ENCODE measurements around the gene SCD5.

The SCD5 gene

DNA sequence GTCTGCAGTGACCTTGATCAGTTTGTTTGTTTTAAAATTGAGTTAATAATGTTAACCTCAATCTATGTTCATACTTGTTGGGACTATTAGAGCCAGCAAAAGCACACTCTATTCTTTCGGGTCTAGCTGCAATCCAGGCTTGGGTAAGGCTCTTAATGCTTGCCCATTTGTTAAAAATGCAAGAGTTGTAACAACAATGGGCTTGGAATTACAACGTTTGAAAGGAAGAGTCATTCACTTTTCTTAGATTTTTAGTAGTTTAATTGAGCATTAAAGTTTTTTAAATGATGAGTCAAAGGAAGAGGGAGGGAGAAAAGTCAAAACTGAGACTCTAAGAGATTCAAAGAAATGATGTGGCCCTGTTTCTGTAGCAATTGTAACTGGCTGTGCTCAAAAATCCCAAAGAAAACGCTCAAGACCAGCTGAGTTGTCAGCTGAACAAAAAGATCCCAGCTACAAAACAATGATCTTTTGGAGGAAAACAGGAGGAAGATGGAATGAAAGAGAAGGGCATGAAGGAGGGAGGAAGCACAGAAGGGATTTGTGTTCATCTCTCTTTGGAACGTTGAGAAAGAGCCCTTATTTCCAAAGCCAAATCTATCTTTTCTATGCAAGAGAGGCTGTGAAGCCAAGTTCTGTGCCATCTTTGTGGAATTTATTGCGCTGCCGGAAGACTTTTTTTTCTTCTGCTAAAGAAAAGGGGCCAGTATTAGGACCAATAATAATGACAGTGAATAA, 5.5 kb downstream of the SCD5 start:
- TF ChIP-seq ZFX (IDR thresholded peaks at IDR 0.05) = no peak
- TF ChIP-seq, protein P1, sequence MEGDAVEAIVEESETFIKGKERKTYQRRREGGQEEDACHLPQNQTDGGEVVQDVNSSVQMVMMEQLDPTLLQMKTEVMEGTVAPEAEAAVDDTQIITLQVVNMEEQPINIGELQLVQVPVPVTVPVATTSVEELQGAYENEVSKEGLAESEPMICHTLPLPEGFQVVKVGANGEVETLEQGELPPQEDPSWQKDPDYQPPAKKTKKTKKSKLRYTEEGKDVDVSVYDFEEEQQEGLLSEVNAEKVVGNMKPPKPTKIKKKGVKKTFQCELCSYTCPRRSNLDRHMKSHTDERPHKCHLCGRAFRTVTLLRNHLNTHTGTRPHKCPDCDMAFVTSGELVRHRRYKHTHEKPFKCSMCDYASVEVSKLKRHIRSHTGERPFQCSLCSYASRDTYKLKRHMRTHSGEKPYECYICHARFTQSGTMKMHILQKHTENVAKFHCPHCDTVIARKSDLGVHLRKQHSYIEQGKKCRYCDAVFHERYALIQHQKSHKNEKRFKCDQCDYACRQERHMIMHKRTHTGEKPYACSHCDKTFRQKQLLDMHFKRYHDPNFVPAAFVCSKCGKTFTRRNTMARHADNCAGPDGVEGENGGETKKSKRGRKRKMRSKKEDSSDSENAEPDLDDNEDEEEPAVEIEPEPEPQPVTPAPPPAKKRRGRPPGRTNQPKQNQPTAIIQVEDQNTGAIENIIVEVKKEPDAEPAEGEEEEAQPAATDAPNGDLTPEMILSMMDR (conservative IDR thresholded peaks at IDR 0.05) = no peak
- H3K27ac ChIP-seq = no peak overlapping the region

DNA sequence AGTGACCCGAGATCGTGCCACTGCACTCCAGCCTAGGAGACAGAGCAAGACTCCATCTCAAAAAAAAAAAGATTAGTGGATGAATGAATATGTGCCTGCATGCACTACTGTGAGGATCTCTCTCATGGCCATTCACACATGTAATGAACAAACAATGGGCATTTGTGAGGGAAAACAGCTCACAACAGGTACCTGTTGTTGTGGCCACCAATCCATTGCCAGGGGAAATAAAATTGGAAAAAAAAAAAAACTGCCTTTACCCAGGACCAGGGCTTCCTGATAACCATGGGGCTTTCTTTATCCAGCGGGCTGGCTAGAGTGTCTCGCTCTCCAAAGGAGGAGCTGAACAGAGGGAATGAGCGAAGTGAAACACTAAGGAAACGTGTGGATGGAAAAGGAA, 7.4 kb downstream of the SCD5 start:
- TF ChIP-seq, protein P1 (conservative IDR thresholded peaks at IDR 0.05) = no peak
- no peak for TF ChIP-seq ZFX (IDR thresholded peaks at IDR 0.05)
- H3K27ac ChIP-seq = no peak overlapping the region

DNA sequence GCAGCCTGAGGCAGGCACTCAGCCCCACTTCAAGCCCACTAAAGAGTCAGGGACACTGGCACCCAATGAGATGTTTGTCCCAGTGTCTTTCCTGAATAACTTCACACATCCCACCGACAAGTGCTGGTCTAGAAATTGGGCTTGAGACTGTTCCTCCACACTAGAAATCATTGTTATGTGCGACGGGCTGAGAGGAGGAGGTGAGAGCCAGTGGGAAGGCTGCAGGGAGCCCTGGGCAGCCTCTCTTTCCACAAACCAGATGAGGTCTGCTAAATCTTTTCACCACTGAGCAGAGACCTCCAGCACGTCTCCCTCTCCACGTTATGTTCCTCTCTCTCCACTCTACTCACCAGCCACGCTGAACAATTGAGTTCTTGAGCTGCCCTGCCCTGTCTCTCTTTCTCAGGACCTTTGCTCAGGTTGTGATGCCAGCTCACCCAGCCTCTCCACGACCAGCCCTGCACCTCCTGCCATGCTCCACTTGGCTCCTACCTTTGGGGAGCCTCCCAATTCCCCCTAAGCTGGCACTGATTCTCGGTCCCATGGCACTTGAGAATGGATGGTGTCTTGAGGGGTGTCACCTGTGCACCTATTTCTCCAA, 8.4 kb downstream of the SCD5 start:
- TF ChIP-seq ZFX (IDR thresholded peaks at IDR 0.05) = no peak
- TF ChIP-seq, protein P1 (conservative IDR thresholded peaks at IDR 0.05) = no peak
- H3K27ac ChIP-seq = no peak overlapping the region

DNA sequence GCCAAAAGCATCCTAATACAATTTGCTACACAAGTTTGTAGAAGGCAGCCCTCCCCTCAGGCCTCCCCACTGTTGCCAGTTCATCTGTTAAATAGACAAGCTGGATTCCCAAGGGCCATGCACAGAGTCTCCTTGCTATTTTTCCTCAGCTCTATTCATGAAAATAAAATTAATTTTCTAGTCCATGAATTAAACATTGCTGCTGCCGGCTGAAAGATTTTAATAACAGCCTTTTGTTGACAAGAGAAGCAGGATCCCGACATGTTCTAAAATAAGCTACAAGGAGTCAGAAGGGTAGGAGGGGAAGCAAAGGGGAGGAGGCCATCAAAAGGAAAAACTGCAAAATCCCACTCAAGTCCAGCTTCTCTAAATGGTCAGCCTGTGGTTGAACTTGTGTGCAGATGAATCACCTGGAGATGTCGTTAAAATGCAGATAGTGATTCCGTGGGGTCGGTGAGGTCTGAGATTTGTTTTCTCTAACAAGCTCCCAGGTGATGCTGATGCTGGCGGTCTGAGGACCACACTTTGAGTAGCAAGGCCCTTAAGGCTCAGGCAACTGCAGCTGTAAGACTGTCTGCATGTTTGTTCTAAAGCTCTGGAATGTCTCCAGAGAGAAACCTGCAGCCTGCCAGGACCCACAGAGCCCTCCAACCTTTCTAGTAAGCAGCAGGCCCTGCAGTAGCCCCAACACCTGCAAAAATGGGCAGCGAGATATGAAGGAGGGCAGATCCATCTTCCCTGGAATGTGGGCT, 9.4 kb downstream of the SCD5 start:
- no peak overlapping the region for H3K27ac ChIP-seq
- TF ChIP-seq, protein P1 (conservative IDR thresholded peaks at IDR 0.05) = no peak

DNA sequence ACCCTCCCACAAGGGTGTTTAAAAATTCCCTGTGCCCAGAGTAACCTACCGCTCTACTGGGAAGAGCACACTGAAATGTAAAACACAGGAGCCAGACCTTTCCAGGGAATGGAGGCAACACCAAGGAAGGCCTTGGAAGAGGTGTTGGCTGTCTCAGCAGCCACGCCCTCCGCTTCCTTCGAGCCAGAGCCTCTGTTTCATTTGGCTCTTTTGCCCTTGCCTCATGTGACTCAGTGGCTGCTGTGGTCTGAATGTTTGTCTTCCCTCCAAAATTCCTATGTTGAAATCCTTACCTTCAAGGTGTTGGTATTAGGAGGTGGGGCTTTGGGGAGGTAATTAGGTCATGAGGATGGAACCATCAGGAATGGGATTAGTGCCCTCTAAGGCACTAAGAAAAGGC, 11.3 kb downstream of the SCD5 start:
- no peak overlapping the region for H3K27ac ChIP-seq

DNA sequence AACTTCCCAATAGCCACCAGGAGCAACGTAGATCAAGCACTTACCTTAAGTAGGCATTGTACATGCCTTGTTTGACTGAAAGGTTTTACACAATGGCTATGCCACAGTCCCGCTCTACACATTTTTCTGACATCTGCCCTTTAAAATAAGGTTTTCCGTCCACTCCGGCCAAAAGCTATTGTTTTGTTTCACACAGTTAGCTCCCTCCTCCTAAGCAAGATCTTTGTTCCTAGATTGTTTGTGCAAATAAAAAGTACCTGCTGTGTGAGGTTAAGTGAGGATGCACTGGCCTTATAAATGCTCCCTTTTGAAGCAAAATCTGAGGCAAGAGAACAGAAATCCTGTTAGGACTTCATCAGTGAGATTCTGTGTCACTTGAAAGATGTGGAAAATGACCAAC, 11.8 kb downstream of the SCD5 start:
- no peak overlapping the region for H3K27ac ChIP-seq
- no peak for TF ChIP-seq ZFX (IDR thresholded peaks at IDR 0.05)
- TF ChIP-seq, protein P1 (conservative IDR thresholded peaks at IDR 0.05) = no peak

More for the DNA sequence above, 11.3 kb downstream of the SCD5 start:
- no peak for TF ChIP-seq ZFX (IDR thresholded peaks at IDR 0.05)
- TF ChIP-seq, protein P1 (conservative IDR thresholded peaks at IDR 0.05) = no peak
